GM19438 (cell line): ENCODE data around the gene SAMD4A.
"Not testable (repeated sequence)": the region's sequence is repeated elsewhere in the genome, so short reads cannot be mapped to it uniquely, and the experiment has no call there.

ENCODE experiments used
- ATAC-seq: cut with Tn5 transposase; IDR thresholded peaks from one replicate; pipeline ENCODE4 v1.9.1; 2021; ENCODE audit warnings: low read depth; ENCODE audit not compliant: unreplicated experiment

Gene SAMD4A

DNA sequence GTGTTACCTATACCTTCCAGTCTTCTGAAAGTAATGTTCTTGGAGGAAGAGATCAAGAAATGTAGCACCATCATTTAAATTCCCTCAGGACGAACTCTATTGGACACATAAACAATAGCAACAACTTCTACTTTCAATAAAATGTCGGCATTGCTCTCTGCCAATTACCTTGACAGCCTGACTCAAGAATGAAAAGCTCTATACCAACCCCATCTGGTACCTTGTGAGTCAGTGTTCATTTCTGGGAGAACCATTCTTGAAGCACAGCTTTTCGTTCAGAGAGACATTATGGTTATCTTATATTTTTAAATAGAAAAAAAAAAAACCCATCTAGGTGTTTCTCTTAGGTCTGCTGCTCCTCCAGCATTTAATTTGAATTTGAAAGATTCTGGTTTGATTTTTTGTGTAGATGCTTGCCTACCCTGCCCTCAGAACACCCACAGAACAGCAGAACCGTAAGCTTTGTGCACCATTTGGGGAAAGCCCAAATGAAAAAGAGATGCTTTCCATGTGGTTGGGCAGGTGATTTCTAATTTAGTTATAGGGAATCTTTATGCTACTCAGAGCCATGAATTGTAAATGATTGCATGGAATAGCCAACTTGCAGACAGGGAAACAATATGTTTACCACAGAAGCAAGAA is 156.0 kb downstream of the SAMD4A start:
- no peak for ATAC-seq

DNA sequence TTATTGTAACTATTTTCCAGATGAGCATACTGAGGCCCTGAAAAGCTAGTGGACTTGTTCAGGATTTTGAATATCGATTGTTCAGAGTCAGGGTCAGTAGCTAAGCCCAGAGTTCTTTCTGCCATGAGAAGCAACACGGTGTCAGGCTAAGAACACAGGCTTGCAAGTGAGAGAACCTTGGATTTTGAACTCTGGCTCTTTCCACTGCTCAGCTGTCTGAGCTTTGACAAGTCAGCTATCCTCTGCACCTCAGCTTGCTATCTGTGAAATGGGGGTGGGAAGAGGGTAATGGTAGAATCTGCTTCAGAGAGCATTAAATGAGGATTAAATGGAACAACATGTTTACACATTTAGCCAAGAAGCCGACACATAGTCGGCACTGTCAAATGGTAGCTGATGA is 157.2 kb downstream of the SAMD4A start:
- no peak for ATAC-seq

DNA sequence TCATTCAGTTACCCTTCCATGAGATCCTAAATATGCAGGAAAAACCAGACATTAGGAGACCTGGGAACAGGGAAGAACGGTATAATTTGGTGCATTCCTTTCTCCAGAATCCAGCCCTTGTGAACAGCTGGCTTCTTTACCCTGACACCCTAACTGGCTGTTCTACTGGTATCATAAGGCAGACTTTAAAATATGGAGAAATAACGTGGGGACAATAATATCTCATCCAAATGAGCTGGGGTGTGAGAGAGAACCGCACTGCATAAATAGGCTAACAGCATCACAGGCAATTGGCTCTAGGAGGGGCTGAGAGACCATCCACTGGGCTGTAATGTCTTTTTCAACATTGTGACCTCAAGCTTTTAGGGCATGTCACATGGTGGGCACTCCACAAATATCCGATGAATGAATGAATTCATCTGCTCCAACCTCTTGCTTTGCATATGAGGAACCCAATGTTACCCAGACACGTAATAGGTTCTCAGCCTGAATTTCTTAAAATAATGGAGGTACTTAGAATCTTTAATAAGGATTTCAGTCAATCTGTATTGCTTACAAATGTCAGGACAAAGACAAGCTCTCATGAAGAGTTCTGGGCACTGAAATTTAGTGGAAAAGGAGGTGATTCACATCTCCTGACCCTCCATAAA is 157.9 kb downstream of the SAMD4A start:
- ATAC-seq: no peak

DNA sequence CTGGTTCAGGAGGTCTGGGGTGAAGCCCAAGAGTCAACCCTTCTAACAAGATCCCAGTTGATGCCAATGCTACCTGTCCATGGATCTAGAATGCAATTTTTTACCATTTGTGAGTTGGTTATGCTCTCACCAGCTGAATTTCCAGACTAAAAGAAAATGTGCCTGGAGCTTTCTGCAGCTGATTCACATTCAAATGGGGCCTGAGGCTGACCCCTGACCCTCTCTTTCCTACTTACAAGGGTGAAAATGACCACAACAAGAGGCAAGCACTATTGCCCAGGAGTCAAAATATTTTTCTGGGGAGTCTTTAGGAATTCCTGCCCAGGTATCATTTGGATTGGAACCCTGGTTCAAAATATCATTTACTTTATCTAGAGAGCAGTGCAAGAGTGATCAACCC is 159.1 kb downstream of the SAMD4A start:
- no peak for ATAC-seq

DNA sequence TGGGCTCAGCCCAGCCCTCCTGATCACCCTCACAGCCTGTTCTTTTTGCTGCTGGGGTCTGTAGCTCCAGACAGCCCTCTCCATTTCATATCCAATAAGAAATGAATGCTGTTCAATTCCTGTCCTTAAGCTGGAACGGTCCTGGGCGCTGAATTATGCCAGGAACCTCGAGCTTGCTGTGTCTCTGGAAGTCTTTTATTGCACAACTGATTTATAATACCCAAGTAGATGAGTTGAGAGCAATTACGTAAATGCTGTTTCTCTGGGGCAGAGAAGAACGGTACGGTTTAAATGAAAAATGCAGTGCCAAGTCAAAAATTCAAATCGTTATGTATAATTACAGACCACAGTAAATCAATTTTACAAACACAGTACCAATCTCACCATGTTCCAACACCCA is 161.0 kb downstream of the SAMD4A start:
- ATAC-seq: no peak

DNA sequence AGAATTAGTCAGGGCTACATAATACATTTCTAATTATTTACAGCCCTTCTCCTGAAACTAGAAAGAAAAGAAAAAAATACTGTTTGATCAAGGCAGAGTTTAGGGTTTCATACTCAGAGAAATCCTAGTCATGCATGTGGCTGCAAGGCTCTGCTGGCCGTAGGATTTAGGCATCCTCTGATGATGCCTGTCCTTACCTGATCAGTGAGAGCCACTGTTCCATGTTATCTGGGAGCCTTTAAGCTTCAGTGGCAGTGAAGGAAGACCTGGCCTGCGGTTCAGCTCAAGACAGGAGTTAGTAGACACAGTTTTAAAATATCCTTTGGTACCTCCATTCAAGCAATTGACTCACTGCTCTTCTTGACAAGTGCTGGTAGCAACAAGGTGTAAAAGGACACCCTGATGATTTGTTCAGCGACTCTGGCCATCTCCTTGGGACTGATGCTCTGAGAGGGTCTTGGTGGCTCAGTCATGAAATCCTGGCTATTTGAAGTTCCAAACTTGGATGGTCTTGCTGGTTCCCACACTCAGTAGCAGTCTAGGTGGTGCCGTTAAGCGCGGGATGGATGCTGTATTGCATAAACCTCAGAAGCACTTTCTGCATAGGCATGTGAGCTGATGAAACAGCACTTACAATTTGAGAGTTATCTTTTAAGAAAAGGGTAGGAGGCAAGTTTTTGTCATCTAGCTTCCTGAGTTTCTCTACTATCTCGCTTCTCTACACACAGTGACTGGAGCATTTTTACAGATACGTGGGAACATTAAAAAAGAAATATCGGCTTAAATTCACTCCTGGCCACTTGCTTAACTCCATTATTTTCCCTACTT is 162.0 kb downstream of the SAMD4A start:
- ATAC-seq: no peak

DNA sequence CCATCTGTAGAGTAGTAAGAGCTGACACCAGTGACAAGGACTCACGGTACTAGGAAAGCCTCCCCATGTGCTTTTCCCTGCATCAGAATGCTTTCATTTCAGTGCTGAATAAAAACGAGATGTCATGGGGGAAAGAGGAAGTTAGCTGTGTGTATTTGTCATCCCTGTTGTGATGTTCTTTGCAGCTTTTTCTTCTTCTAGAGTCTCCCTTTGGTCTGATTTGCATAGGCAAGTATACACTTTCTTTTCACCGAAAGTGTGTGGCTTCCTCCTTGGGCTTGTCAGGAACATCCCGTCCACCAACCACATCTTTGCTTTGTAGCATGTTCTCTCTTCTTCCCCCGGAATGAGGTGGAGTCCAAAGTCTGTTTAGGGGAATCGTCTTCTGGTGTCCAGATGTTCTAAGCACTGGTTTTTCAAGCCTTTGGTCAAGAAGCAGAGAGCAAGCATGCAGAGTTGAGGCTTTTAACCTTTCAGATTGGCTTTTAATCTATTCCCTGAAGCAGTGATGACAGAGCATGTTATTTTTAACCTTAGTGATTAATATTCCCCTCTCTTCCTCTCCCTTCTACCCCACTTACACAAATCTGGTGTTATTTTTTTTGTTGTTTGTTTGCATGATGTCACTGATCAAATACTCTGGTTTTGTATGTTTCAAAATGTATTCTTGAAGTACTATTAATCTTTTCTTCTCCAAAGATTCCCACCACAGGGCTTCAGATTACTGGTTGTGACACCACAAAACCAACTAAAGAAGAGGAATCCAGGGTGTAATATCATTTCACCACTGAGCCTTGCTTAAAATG is 163.4 kb downstream of the SAMD4A start:
- ATAC-seq: peak; percentile 99

DNA sequence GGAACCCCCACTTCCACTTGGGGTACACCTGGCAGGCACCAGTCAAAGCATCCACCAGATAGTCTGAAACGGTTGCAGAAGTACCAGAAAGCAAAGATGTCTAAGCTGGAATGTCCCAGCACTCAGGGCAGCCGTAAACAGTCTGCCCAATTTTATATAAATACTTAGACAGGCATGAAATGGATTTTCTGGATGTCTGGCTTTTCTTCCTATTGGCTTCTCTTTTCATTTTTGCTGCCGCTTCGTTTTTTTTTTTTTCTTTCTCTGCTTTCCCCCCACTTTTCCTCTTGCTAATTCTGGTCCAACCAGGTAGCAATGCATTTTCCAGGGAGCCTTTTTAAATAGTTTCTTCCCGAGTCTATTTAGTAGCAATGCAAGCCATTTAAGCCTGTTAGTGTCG is 168.0 kb downstream of the SAMD4A start:
- ATAC-seq: no peak

DNA sequence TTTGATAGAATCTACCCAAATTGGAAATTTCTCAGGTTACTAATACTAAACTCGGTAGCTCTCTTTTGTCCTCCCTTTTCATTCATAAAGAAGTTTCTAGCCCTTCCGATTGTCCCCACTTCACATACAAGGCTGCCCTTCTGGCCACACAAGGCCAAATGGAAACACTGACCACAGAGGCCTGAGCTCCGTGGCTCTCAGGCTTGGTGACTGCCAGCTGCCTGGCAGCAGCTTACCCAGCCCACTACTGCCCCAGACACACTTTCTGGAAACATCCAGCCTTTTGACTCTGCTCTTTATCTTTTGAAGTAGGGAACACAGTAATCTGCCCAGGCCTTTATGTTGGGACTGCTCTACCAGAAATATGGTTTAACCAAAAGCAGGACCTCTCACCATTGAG is 168.5 kb downstream of the SAMD4A start:
- ATAC-seq: no peak

DNA sequence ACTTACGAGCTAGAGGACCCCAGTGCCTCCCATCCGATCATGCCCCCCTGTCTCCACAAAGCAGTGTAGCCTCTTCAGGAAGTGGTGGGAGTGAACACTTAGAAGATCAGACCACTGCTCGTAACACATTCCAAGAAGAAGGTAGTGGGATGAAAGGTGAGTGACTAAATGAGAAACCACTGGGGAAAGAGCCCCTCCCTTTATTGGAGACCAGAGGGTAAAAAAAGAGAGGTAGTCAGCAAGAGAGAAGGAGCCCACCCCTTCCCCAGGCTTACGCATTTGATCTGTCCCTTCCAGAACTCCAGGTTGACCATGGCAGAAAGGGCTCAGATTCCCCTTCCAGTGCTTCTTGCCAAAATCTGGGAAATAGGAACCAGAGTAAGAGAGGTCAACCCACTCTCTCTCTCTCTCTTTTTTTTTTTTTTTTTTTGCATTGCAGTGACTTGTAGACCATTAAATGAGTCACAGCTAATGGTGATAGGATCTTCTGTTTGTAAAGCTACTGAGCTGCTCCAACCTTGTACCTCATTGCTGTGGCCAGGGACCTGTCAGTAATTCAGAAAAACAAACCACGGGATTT is 170.3 kb downstream of the SAMD4A start:
- no peak for ATAC-seq

DNA sequence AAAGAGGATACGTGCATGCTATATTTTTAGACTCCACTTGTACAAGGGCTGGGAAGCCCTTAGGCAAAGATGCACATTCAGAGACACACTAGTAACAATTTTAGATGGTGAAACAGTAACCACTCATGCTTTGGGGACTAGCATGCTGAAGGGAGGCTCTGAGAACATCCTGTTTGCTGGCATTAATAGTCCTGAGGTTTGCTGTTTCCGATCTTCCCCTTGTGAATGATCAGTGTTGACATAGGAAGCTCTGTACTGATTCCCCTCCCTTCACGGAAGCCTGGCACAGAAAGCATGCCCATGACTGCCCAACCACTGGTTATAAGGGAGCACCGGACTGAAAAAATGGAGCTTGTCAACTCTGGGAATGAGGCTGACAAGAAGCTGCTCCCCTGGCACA is 171.1 kb downstream of the SAMD4A start:
- ATAC-seq: no peak

DNA sequence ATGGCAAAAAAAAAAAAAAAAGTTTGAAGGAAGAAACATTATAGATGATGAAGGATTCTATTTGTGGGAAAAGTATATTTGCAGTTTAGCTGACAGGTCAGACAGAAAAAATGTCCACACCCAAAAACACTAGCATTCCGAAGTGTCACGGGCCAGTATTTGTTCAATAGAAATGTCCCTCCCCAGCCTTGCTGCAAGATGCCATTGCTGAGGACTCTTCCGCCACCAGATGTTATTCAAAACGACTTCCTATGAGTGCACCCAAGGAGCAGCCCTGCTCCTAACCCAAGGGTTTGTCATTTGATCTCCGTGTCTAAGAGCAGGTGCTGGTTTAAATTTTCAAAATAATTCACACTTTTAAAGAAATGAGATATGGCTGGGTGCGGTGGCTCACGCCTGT is 172.6 kb downstream of the SAMD4A start:
- no peak for ATAC-seq

DNA sequence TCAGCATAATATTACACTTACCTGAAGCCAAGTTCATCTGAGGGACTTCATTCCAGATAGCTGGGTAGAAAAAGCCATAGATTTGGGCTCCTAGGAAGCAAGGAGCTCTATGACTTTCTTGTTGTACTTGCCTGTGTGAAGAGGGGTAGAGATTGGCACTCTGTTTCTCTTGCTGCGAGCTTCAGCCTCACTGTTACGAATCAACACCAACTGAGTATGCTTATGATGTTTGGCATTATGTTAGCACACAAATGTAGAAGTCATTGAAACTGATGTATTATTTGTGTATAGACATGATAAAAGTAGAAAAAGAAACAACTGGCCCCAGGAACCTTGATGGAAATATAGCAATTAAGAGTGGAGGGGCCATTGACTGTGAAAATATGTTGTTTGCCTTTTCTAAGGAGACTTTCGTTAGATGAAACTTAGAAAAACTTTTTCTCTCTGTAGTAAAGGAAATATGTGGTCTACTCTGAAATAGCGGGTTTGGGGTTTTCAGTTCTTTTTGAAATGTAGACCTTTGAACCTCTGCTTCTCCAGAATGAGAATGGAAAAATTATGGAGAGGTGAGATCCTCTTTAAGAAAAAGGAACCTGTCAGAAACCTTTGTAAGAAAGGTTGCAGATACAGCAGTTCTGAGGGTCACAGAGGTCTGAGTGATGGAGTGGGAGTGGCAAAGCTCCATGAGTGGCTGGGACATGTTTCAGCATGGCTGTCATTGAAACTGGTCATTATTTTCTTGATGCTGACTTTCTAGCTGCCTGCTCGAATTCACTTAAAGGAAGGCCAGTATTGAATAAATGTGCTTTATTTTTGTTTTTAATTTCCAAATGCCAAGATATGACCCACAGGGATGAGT is 175.8 kb downstream of the SAMD4A start:
- ATAC-seq: no peak

DNA sequence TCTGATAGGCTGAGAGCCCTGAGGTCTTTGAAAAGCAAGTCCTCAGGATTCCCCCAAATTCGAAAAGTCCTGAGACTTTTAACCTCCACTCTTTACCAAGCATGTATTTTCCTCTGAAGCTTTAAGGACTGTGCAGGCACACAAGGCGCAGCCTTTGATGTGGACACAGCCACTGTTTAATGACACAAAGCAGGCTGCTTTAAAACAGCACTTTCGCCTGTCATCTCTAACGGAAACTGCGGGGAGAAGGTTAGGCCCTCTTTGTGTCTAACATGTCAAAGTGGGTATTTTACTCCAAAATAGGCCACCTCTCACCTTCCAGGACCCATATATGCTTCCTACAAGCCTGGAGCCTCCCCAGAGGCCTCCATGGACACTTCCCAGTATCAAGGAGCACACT is 176.5 kb downstream of the SAMD4A start:
- ATAC-seq: no peak

DNA sequence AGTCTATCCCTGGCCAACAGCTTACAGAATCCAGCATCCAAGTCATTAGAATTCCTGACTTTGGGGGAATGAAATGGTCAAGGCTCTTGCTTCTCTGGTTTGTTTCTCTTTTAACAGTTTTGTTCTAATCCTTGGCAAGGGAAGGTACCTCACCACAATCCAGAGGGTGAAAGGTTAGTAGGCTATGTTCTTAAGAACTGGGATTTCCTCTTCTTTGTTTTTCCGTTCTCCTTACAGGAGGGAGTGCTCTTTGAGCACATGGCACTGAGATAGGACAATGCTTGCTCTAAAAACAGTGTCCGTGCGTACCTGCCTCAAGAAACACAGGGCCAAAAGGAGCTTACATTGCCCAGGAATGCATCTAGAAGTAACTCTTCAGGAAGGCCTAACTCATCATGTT is 179.1 kb downstream of the SAMD4A start:
- no peak for ATAC-seq

DNA sequence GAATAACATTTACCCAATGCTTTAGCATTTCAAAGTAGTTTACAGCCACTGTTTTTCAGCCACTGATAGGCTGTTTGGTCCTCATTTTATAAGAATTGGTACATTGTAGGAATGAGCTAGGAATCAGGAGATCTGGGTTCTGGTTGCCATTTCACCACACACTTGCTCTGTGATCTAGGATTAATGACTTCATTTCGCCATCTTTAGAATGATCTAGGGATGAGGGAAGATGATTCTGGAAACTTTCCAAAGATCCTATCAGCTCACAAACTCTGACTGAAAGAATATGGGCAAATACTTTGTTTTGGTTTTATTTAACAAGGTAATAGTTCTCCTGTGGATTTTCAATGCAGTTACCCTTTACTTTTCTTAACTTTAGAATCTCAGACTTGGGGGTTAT is 180.7 kb downstream of the SAMD4A start:
- no peak for ATAC-seq

DNA sequence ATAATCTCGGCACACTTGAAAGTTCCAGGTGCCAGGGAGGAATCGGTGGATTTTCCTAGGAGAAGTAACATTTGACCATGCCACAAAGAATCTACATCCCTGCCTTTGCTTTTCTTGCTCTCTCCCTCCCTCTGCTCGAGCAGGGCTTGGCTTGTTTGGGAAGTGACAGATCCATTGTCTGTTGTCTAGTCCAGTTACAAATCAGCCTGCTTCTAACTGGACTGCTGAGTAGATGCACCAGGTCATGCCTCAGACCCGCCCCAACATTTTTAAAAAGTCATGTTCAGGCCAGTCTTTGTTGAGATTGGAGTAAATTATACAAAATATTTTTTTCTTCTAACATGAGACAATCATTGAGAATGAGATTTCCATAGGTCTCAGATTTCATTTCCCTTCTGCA is 182.3 kb downstream of the SAMD4A start:
- ATAC-seq: no peak

DNA sequence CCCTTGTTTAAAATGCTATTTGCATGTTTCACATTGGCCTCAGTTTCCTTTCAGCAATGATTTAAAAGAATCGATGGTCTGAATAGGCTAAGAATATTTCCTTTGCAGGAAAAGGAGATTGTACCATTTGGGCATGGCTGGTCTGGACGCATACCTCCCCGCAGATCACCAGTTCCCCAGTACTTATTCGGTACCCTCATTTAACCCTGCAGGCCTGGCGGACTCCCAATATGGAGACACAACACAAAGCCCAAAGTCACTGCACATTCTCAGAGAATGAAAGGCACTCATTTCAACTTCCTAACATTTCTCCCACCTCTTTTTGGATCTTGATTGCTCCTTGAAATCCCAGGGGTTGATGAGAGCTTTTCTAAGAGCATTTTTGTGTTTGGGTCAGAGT is 182.8 kb downstream of the SAMD4A start:
- no peak for ATAC-seq

DNA sequence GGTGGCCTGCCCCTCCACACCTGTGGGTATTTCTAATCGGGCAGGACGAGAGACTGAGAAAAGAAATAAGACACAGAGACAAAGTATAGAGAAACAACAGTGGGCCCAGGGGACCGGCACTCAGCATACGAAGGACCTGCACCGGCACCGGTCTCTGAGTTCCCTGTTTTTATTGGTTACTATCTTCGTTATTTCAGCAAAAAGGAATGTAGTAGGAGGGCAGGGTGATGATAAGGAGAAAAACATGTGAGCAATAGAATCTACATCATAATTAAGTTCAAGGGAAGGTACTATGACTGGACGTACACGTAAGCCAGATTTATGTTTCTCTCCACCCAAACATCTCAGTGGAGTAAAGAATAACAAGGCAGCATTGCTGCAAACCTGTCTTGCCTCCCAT is 185.7 kb downstream of the SAMD4A start:
- ATAC-seq: not testable (repeated sequence)

DNA sequence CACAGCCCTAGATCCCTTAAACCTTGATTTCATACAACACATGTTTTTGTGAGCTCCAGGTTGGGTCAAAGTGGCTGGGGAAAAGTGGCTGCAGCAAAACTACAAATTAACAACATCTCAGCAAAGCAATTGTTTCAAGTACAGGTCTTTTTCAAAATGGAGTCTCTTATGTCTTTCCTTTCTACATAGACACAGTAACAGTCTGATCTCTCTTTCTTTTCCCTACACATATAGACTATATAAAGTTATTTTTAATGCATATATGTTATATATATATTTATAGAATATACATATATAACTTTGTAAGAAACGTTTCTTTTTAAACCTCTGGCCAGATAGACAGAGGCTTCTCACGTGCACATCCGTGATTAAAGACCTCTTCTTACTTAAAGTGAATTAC is 186.5 kb downstream of the SAMD4A start:
- not testable (repeated sequence) for ATAC-seq
